Measurements from ENCODE around the gene PCDHA9. TPM values are rescaled to one million over a fixed set of nuclear protein-coding genes. Genes with fewer than 3 reads are reported as not detected.

The PCDHA9 gene
- total RNA-seq, 1 donor = under 0.01 TPM

Other genes starting within 250 kb of the PCDHA9 start
- 0.57 TPM in 1 of 2 replicates, not detected in the other for gene CD14, start 215.2 kb upstream of the PCDHA9 start, total RNA-seq
- gene TMCO6, start 208.9 kb upstream of the PCDHA9 start, total RNA-seq = 9.8 and 20.6 TPM in 2 replicates
- gene NDUFA2, start 200.8 kb upstream of the PCDHA9 start, total RNA-seq = 24.4 and 30.4 TPM in 2 replicates
- gene IK, start 200.6 kb upstream of the PCDHA9 start, total RNA-seq = 72.5 and 85.6 TPM in 2 replicates
- 28.4 and 28.8 TPM in 2 replicates for gene WDR55, start 183.5 kb upstream of the PCDHA9 start, total RNA-seq
- gene DND1, start 174.8 kb upstream of the PCDHA9 start, total RNA-seq = 0.38 TPM in 1 of 2 replicates, not detected in the other
- gene HARS1, start 157.0 kb upstream of the PCDHA9 start, total RNA-seq = 48.7 and 60.9 TPM in 2 replicates
- 31.7 and 39.1 TPM in 2 replicates for gene HARS2, start 156.9 kb upstream of the PCDHA9 start, total RNA-seq
- 25.2 and 32.4 TPM in 2 replicates for gene ZMAT2, start 147.9 kb upstream of the PCDHA9 start, total RNA-seq
- gene PCDHA1, start 62.2 kb upstream of the PCDHA9 start, total RNA-seq = not detected in 2 replicates
- gene PCDHA2, start 53.5 kb upstream of the PCDHA9 start, total RNA-seq = under 0.01 TPM in 1 of 2 replicates, not detected in the other
- under 0.01 and 0.19 TPM in 2 replicates for gene PCDHA3, start 47.3 kb upstream of the PCDHA9 start, total RNA-seq
- 0.10 and 0.33 TPM in 2 replicates for gene PCDHA4, start 41.3 kb upstream of the PCDHA9 start, total RNA-seq
- under 0.01 and 0.10 TPM in 2 replicates for gene PCDHA5, start 26.8 kb upstream of the PCDHA9 start, total RNA-seq
- gene PCDHA6, start 20.4 kb upstream of the PCDHA9 start, total RNA-seq = 0.19 and 0.33 TPM in 2 replicates
- gene PCDHA7, start 14.1 kb upstream of the PCDHA9 start, total RNA-seq = 0.19 and 0.33 TPM in 2 replicates
- gene PCDHA8, start 7.2 kb upstream of the PCDHA9 start, total RNA-seq = under 0.01 TPM in 1 of 2 replicates, not detected in the other
- gene PCDHA10, start 7.5 kb downstream of the PCDHA9 start, total RNA-seq = under 0.01 and 0.19 TPM in 2 replicates
- under 0.01 and 0.10 TPM in 2 replicates for gene PCDHA11, start 20.6 kb downstream of the PCDHA9 start, total RNA-seq
- under 0.01 TPM in 1 of 2 replicates, not detected in the other for gene PCDHA12, start 26.9 kb downstream of the PCDHA9 start, total RNA-seq
- gene PCDHA13, start 33.7 kb downstream of the PCDHA9 start, total RNA-seq = not detected in 2 replicates
- 0.10 and 0.33 TPM in 2 replicates for gene PCDHAC1, start 77.9 kb downstream of the PCDHA9 start, total RNA-seq
- 0.33 and 1.9 TPM in 2 replicates for gene PCDHAC2, start 118.1 kb downstream of the PCDHA9 start, total RNA-seq
- not detected in 2 replicates for gene PCDHB1, start 203.0 kb downstream of the PCDHA9 start, total RNA-seq
- 1.6 and 2.0 TPM in 2 replicates for gene PCDHB2, start 246.2 kb downstream of the PCDHA9 start, total RNA-seq